Middle frontal gyrus (tissue), 1 donor: ENCODE data around the gene SELENOS.

Experiments
- DNase-seq: peaks from one replicate; pipeline ENCODE4 v3.0.0-alpha.2; 2015; ENCODE audit warnings: low spot score; ENCODE audit errors: extremely low spot score

SELENOS gene

GRCh38 chr15:101277038-101277822 is at the start of gene SELENOS:
TSS of gene SELENOS (minus strand) at chr15:101277485. CDS start at chr15:101277417, 68 bp downstream.
- peak; percentile 80 for DNase-seq

GRCh38 chr15:101326462-101327146 is 49.3 kb upstream of the SELENOS start:
- no peak for DNase-seq

GRCh38 chr15:101326026-101326315 is 48.7 kb upstream of the SELENOS start:
- DNase-seq: no peak

GRCh38 chr15:101325263-101326025 is 48.2 kb upstream of the SELENOS start:
- DNase-seq: no peak

GRCh38 chr15:101324524-101325177 is 47.4 kb upstream of the SELENOS start:
- no peak for DNase-seq

GRCh38 chr15:101323793-101324523 is 46.7 kb upstream of the SELENOS start:
- no peak for DNase-seq

GRCh38 chr15:101322854-101323477 is 45.7 kb upstream of the SELENOS start:
- DNase-seq: no peak

- DNase-seq: no peak
Measured at GRCh38 chr15:101322016-101322695, 44.9 kb upstream of the SELENOS start.

- no peak for DNase-seq
Measured at GRCh38 chr15:101320501-101321052, 43.3 kb upstream of the SELENOS start.

- DNase-seq: no peak
Measured at GRCh38 chr15:101318839-101319238, 41.6 kb upstream of the SELENOS start.

- DNase-seq: no peak
Measured at GRCh38 chr15:101318147-101318819, 41.0 kb upstream of the SELENOS start.

- no peak for DNase-seq
Measured at GRCh38 chr15:101317336-101317872, 40.1 kb upstream of the SELENOS start.

- no peak for DNase-seq
Measured at GRCh38 chr15:101316529-101316928, 39.2 kb upstream of the SELENOS start.

GRCh38 chr15:101315736-101316135 is 38.5 kb upstream of the SELENOS start:
- no peak for DNase-seq

GRCh38 chr15:101314336-101315125 is 37.2 kb upstream of the SELENOS start:
- DNase-seq: no peak

GRCh38 chr15:101313041-101313761 is 35.9 kb upstream of the SELENOS start:
- no peak for DNase-seq

- DNase-seq: no peak
Measured at GRCh38 chr15:101310508-101310907, 33.2 kb upstream of the SELENOS start.

- no peak for DNase-seq
Measured at GRCh38 chr15:101310161-101310480, 32.8 kb upstream of the SELENOS start.
